HuH-7 (cell line): ENCODE data around the gene CFAP46.

Experiments used
- DNase-seq: peaks from one replicate; pipeline ENCODE4 v3.0.0; 2011; ENCODE audit warnings: low spot score

Gene CFAP46

DNA sequence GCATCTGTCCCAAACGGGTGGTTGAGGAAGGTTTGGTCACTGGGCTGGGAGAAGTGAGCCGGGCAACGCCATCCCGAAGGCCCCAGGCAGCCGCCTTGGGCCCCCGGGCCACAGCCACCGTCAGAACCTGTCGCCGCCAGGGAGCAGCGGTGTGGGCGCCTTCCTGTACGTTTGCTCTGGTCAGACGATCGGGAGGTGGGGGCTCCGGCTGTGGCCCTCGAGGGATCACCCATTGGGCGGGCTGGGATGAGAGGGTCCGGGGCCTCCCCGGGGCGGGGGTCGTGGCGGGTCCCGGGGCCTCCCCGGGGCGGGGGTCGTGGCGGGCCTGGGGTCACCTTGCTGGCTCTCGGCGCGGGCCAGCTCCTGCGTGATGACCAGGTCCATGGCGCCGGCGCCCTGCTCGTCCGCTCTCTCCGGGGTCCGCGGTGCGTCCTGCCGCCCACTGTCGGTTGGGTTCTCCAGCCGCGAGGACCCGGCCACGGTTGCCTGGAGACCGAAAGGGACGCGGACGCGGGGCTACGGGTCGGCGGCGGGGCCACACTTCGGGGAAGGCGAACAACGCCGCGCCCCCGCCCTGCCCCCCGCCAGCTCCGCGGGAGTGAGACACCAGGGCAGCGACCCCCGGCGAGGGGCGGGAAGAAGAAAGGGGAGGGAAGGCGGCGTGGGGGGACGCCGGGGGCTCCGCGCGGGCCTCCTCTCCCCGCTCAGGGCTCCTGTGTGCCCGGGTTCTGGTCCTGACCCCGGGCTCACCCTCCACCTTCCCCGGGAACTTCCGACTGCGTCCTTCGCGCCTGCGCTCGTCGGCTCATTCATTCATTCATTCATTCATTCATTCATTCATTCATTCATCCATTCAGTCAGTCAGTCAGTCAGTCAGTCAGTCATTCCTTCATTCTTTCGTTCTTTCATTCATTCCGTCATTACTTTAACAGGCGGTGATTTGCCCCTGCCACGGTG lies at the start of gene CFAP46:
TSS of gene CFAP46 (minus strand) at position 470 of the 957 bp plus-strand sequence. CDS start at position 384, 86 bp downstream.
- no peak for DNase-seq

DNA sequence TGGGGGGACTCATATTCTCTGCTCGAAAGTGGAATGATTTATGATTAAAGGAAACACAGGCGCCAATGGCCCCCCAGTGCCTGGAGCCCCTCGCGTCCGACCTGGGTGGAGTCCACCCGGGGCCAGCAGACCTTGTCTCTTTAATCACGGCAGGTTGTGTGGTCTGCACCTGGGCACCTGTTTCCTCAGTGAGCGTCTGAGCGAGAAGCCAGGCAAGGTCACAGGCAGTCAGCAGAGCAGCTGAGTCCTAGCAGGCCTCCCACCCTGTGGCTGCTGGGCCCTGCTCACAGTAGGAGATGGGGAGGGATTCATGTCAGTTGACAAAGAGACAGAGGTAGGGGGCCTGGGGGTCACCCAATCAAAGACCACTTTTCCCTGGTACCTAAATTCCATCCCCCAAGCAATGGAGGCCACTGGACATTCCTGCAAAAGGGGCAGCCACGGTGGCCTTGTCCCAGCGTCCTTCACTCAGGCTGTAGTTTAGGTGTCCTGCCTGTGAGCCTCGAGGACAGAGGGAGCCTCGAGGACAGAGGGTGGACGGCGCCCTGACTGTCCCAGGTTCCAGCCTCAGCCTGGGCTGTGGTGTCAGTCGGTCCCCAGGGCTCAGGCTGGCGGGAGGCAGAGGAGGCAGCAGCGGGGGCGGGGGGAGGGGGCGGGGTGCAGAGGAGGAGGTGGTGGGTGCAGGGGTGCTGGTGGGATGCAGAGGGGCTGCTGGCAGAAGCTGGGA lies 49.5 kb upstream of the CFAP46 start:
- DNase-seq = no peak

DNA sequence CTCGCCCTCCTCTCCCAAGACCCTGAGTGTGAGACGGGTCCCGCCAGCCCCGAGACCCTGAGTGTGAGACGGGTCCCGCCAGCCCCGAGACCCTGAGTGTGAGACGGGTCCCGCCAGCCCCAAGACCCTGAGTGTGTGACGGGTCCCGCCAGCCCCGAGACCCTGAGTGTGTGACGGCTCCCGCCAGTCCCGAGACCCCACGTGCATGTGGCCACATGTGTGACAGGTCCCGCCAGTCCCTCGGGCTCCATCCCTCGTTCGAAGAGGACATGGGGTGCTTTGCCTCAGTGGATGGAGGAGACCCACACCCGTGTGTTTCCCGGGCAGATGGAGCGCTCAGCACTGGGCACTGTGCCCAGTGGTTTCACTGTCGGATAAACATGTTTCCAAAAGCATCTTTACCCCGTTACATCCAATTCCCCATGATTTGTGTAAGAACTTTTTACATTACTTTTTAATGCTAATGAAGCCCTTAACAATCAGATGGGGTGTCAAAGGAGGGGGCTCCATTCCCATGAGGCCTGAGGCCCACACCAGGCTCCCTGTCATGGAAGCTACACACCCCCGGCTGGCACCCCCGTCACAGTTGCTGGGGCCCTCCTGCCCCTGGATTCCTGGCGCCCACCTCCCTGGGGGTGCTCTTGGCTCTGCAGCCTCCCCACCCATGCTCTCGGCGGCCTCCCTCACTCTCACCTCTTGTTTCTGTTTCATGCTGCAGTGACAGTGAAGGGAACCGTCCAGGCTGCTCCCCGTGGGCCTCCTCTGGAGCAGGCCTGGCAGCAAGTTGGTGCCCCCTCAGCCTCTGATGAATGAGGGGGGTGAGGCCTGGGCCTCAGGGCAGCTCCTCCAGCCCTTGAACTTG lies 48.5 kb upstream of the CFAP46 start:
- DNase-seq = no peak

DNA sequence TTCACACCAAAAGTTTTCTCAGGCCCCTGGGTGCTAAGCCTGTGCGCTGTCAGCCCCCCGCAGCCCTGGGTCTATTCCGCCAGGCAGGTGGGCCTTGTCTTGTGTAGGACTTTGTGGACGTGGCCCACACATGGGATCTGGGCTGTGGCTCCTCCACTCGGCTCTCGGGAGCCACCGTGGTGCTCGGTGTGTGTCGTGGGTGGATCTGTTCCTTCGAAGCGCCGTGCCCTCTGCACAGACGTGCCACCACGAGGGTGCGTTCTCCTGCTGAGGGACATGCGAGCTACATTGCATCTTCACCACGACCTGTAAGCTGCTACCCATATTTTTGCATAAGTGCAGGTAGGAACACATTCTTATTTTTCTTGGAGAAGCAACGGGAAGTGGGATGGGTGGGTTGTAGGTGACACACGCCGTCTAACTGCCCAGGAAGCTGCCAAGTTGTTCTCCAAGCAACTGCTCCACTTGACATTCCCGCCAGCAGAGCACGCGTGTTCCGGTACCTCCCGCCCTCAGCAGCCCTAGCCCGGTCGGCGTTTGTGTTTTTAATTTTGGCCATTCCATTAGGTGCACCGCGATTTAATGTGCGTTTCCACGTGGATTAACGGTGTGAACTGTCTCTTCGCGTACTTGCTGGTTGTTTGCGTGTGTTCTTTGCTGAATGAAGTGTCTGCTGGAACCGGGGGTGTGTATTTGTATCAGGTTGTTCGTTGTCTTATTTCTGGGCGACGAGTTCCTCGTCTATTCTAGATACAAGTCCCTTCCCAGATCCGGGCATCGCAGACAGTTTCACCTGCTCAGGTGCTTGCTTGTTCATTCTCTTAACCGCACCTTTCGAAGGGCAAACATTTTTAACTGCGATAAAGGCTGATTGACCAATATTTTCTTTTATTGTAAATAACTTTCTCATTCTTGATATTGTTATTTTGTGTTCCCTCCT lies 47.4 kb upstream of the CFAP46 start:
- DNase-seq = no peak

DNA sequence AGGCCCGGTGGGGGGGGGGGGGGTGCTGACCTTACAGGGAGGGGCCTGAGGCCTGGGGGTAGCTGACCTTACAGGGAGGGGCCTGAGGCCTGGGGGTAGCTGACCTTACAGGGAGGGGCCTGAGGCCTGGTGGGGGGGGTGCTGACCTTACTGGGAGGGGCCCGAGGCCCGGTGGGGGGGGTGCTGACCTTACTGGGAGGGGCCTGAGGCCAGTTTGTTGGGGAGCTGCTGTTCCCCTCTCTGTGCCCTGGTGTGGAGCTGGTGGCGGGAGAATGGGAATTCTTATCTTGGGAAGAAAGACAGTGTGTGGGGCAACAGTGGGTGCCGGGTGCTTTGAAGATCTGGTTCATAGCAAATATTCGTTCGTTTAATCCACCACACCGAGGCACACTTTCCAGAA lies 46.6 kb upstream of the CFAP46 start:
- no peak for DNase-seq

DNA sequence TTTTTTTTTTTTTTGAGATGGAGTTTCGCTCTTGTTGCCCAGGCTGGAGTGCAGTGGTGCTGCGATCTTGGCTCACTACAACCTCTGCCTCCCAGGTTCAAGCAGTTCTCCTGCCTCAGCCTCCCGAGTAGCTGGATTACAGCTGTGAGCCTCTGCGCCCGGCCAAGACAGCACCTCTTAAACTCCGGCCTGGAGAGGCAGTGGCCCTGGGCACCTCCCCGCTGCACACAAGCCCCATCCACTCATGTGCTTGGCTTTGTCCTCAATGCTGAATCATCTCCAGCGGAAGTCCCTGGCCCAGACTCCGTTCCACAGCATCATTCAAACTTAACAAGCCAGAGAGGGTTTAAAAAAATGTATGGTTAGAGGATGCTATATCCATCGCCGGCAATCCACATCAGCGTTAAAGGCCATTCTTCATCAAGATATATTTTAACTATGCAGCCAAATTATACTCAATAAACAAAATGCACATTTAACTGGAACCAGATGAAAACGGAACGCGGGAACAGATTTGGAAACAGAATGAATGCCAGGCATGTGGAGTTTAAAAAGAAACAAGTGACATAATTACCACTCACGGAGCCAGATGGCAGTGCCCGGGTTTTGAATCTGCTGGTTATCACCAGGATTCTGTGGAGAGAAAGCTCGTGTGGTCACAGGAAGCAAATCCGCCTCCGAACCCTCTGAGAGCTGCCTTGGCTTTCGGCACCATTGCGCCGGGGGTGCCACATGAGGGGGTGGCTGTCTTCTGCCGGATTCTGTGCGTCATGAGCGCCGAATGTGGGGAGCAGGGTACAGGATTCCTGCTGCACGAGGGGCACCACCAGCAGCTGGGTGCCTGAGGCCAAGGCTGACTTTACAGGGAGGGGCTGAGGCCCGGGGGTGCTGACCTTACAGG lies 45.6 kb upstream of the CFAP46 start:
- DNase-seq = no peak

- no peak for DNase-seq
These were observed 44.6 kb upstream of the CFAP46 start for GRCh38 chr10:132986978-132987377.

DNA sequence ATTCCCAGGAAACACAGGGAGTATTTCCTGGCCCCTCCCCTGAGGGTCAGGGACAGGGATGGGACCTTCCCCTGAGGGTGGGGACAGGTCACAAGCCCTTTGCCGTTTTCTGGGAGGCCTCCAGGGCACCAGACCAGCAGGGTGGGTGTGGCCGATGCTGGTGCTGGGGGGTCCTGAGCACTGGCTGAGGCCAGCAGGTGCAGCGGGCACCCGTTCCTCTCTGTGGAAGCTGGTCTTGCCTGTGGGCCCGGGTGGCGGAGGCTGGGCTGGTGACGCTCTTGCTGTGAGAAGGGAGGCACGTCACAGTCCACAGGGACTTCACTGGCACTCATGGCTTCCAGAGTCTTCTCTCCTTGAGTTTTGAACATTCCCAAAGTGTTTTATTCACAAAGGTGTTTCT lies 44.2 kb upstream of the CFAP46 start:
- DNase-seq = no peak

- DNase-seq = no peak
These were observed 43.7 kb upstream of the CFAP46 start for GRCh38 chr10:132986076-132986475.

- DNase-seq = no peak
These were observed 43.2 kb upstream of the CFAP46 start for GRCh38 chr10:132985546-132985900.

DNA sequence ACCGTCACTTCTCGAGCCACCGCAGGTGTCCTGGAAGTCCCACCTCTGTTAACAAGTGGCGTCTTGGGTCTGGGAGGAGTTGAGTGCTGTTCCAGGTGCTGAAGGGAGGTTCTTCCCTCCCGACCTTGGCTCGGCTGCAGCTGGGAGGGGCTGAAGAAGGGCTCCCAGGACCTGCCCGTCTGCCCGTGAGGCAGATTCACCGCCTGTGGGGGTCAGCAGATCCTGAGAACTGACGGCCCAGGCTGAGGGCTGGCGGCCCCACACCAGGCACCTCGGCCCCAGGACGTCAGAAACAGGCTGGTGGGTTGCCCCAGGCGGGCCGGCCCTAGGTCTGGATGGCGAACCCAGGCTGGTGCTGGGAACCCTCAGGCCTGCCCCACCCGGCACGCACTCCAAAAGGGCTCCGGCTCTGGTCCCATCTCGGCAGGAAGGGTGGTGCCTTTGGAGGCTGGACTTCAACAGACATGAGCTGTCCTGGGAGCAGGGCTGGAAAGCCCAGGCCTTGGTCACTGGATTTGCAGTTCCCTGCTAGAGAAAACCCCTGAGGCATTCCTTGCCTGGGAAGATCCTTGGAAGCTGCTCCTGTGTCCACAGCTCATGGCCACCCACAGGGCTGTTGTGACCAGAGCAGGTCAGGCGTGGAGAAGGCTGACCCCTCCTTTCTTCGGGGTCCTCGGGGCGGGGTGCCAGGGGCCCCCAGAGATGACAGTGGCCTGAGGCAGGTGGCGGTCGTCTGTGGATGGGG lies 42.6 kb upstream of the CFAP46 start:
- no peak for DNase-seq

- no peak for DNase-seq
These were observed 41.6 kb upstream of the CFAP46 start for GRCh38 chr10:132984008-132984295.

GRCh38 chr10:132983252-132984007 lies 41.1 kb upstream of the CFAP46 start:
- no peak for DNase-seq

DNA sequence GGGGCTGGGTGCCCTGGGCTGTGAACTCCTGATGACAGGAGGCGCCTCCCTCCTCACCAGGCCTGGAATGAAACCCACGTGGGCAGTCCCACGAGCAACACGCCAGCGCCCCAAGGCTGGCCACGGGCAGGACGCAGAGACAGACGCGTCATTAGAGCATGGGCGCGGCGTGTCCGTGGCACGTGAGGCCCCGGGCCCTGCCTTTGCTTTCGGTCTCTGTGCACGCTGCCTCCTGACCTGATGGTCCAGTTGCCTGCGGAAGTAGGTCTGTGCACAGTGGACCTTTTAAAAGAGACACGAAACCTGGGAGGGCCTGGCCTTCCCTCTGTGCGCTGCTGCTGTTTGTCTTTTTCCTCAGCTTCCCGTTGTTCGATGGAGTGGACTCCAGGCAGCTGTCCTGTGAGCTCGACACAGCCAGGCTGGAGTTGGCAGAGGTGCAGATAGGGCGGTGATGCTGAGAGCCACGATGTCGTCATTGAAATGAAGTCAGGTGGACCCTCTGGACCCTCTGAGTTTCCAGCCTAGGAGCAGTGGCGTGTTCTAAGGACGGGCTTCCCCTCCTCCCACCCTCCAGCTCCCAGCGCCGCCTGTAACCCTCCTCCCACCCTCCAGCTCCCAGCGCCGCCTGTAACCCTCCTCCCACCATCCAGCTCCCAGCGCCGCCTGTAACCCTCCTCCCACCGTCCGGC lies 40.1 kb upstream of the CFAP46 start:
- no peak for DNase-seq

DNA sequence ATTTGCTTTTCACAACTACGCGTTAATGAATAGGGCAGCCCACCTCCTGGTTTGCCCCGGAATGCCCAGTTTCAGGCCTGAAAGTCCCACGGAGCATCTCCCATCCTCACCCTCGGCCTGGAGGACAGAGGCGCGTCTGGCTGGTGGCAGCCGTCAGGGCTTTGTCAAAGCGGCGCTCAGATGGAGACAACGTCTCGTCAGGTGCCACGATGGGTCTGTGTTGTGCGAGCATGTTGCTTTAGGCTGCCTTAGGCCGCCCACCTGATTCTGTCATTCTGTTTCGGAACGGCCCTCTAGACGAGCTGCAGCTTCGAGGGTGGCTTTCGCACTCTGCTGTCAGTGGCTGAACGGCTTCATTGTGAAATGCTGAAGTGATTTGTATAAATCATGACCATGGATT lies 39.4 kb upstream of the CFAP46 start:
- no peak for DNase-seq

- DNase-seq = no peak
These were observed 38.8 kb upstream of the CFAP46 start for GRCh38 chr10:132981173-132981555.

- no peak for DNase-seq
These were observed 38.2 kb upstream of the CFAP46 start for GRCh38 chr10:132980426-132981172.
